Central memory CD8-positive, alpha-beta T cell (primary cell): ENCODE data around the gene THBS3.

Source experiments
- ATAC-seq: fragments of 150-1000 bp; cut with Tn5 transposase; replicated peaks from 2 replicates; pipeline ENCODE4 v1.10.0; 2022; ENCODE audit warnings: mild to moderate bottlenecking, moderate FRiP score, moderate number of reproducible peaks; ENCODE audit not compliant: poor library complexity, severe bottlenecking; ENCODE audit errors: extremely low read depth
- DNase-seq, 2 donors: peaks; one replicate each; pipeline ENCODE4 v3.0.0; 2021; ENCODE audit warnings: low spot score in 2 of 2
- H3K27ac Mint-ChIP-seq: one replicate; pipeline ENCODE4 v1.8.0; 2022; ENCODE audit warnings: low read depth, mild to moderate bottlenecking, moderate library complexity, mixed read lengths
- H3K27me3 Mint-ChIP-seq: one replicate; pipeline ENCODE4 v1.8.0; 2022; ENCODE audit warnings: mixed read lengths
- H3K36me3 Mint-ChIP-seq: one replicate; pipeline ENCODE4 v1.8.0; 2022; ENCODE audit warnings: mild to moderate bottlenecking, moderate library complexity, mixed read lengths; ENCODE audit not compliant: insufficient read depth
- H3K4me1 Mint-ChIP-seq: one replicate; pipeline ENCODE4 v1.8.0; 2022; ENCODE audit warnings: mixed read lengths
- H3K4me3 Mint-ChIP-seq: one replicate; pipeline ENCODE4 v1.8.0; 2022; ENCODE audit warnings: mild to moderate bottlenecking, moderate library complexity, mixed read lengths
- H3K9me3 Mint-ChIP-seq: one replicate; pipeline ENCODE4 v1.8.0; 2022; ENCODE audit warnings: mixed read lengths

Gene THBS3

GRCh38 chr1:155186794-155187455 lies 20.8 kb downstream of the THBS3 start:
- Mint-ChIP-seq H3K36me3 (peaks cover 7% of the 10 kb centered on the region), H3K27ac (no peak overlapping the region), H3K9me3 (no peaks in the 10 kb centered on the region), H3K4me3 (no peak overlapping the region), H3K27me3 (no peaks in the 10 kb centered on the region), H3K4me1 (peaks cover 14% of the 10 kb centered on the region)
- ATAC-seq, result no peak
- no peak for DNase-seq

- H3K36me3 Mint-ChIP-seq, result peaks cover 7% of the 10 kb centered on the region
- peaks cover 12% of the 10 kb centered on the region for H3K4me1 Mint-ChIP-seq
- DNase-seq (no peak), ATAC-seq (no peak)
- no peak overlapping the region for H3K27ac Mint-ChIP-seq
- H3K27me3 Mint-ChIP-seq, result no peaks in the 10 kb centered on the region
- no peaks in the 10 kb centered on the region for H3K9me3 Mint-ChIP-seq
- no peak overlapping the region for H3K4me3 Mint-ChIP-seq
Measured at GRCh38 chr1:155186067-155186793, 21.5 kb downstream of the THBS3 start.

GRCh38 chr1:155185783-155186066 lies 22.0 kb downstream of the THBS3 start:
- no peaks in the 10 kb centered on the region for H3K9me3 Mint-ChIP-seq
- H3K27me3 Mint-ChIP-seq, result no peaks in the 10 kb centered on the region
- peaks cover 12% of the 10 kb centered on the region for H3K4me1 Mint-ChIP-seq
- no peak overlapping the region for H3K27ac Mint-ChIP-seq
- no peak overlapping the region for H3K4me3 Mint-ChIP-seq
- ATAC-seq, result no peak
- no peak for DNase-seq
- H3K36me3 Mint-ChIP-seq, result peaks cover 7% of the 10 kb centered on the region

- Mint-ChIP-seq H3K27ac (no peak overlapping the region), H3K9me3 (no peaks in the 10 kb centered on the region), H3K4me3 (no peak overlapping the region), H3K4me1 (peaks cover 12% of the 10 kb centered on the region), H3K36me3 (peaks cover 7% of the 10 kb centered on the region), H3K27me3 (no peaks in the 10 kb centered on the region)
- ATAC-seq, result no peak
- no peak for DNase-seq
Measured at GRCh38 chr1:155184835-155185782, 22.6 kb downstream of the THBS3 start.

GRCh38 chr1:155184351-155184811 lies 23.3 kb downstream of the THBS3 start:
- H3K4me1 Mint-ChIP-seq, result peaks cover 12% of the 10 kb centered on the region
- H3K27ac Mint-ChIP-seq, result no peak overlapping the region
- H3K9me3 Mint-ChIP-seq, result no peaks in the 10 kb centered on the region
- ATAC-seq (no peak), DNase-seq (no peak)
- peaks cover 10% of the 10 kb centered on the region for H3K36me3 Mint-ChIP-seq
- H3K27me3 Mint-ChIP-seq, result no peaks in the 10 kb centered on the region
- no peak overlapping the region for H3K4me3 Mint-ChIP-seq

GRCh38 chr1:155183775-155184221 lies 23.9 kb downstream of the THBS3 start:
- peaks cover 14% of the 10 kb centered on the region for H3K36me3 Mint-ChIP-seq
- H3K27me3 Mint-ChIP-seq, result no peaks in the 10 kb centered on the region
- DNase-seq (no peak), ATAC-seq (no peak)
- peaks cover 12% of the 10 kb centered on the region for H3K4me1 Mint-ChIP-seq
- H3K27ac Mint-ChIP-seq, result no peak overlapping the region
- H3K4me3 Mint-ChIP-seq, result no peak overlapping the region
- H3K9me3 Mint-ChIP-seq, result no peaks in the 10 kb centered on the region

- no peaks in the 10 kb centered on the region for H3K9me3 Mint-ChIP-seq
- peaks cover 15% of the 10 kb centered on the region for H3K36me3 Mint-ChIP-seq
- DNase-seq, result no peak
- no peaks in the 10 kb centered on the region for H3K27me3 Mint-ChIP-seq
- H3K4me1 Mint-ChIP-seq, result peaks cover 6% of the 10 kb centered on the region
- no peak for ATAC-seq
- H3K4me3 Mint-ChIP-seq, result no peak overlapping the region
- no peak overlapping the region for H3K27ac Mint-ChIP-seq
Measured at GRCh38 chr1:155182052-155182550, 25.6 kb downstream of the THBS3 start.

- Mint-ChIP-seq H3K27me3 (no peaks in the 10 kb centered on the region), H3K27ac (no peak overlapping the region), H3K36me3 (peaks cover 16% of the 10 kb centered on the region), H3K9me3 (no peaks in the 10 kb centered on the region), H3K4me3 (no peak overlapping the region), H3K4me1 (peaks cover 12% of the 10 kb centered on the region)
- DNase-seq (no peak), ATAC-seq (no peak)
Measured at GRCh38 chr1:155181371-155182051, 26.2 kb downstream of the THBS3 start.

- Mint-ChIP-seq H3K9me3 (no peaks in the 10 kb centered on the region), H3K36me3 (peaks cover 17% of the 10 kb centered on the region), H3K27ac (no peak overlapping the region), H3K27me3 (no peaks in the 10 kb centered on the region), H3K4me1 (peaks cover 19% of the 10 kb centered on the region), H3K4me3 (no peak overlapping the region)
- DNase-seq, result no peak
- no peak for ATAC-seq
Measured at GRCh38 chr1:155179112-155180031, 28.3 kb downstream of the THBS3 start.

- ATAC-seq (no peak), DNase-seq (no peak)
- H3K27me3 Mint-ChIP-seq, result no peaks in the 10 kb centered on the region
- no peak overlapping the region for H3K4me3 Mint-ChIP-seq
- H3K27ac Mint-ChIP-seq, result no peak overlapping the region
- peaks cover 21% of the 10 kb centered on the region for H3K36me3 Mint-ChIP-seq
- H3K9me3 Mint-ChIP-seq, result no peaks in the 10 kb centered on the region
- peaks cover 27% of the 10 kb centered on the region for H3K4me1 Mint-ChIP-seq
Measured at GRCh38 chr1:155178441-155179111, 29.1 kb downstream of the THBS3 start.

GRCh38 chr1:155177918-155178281 lies 29.8 kb downstream of the THBS3 start:
- DNase-seq, result no peak
- peaks cover 33% of the 10 kb centered on the region for H3K4me1 Mint-ChIP-seq
- H3K36me3 Mint-ChIP-seq, result peaks cover 24% of the 10 kb centered on the region
- no peak for ATAC-seq
- H3K27ac Mint-ChIP-seq, result no peak overlapping the region
- no peaks in the 10 kb centered on the region for H3K9me3 Mint-ChIP-seq
- H3K4me3 Mint-ChIP-seq, result no peak overlapping the region
- H3K27me3 Mint-ChIP-seq, result no peaks in the 10 kb centered on the region
